ENCODE measurements around the gene CDRT4. TPM values are rescaled to one million over a fixed set of nuclear protein-coding genes. Genes with fewer than 3 reads are reported as not detected.
"Not testable (repeated sequence)": the region's sequence is repeated elsewhere in the genome, so short reads cannot be mapped to it uniquely, and the experiment has no call there.

Gene CDRT4
- total RNA-seq, 3 donors from 2014 or later, result 3.8 to 17.4 (median 7.0) TPM

- Histone ChIP-seq H3K4me1 (no peaks in the 10 kb centered on the region), H3K36me3 (no peaks in the 10 kb centered on the region), H3K9me3 (no peaks in the 10 kb centered on the region), H3K27ac (no peak overlapping the region), H3K4me3 (no peak overlapping the region), H3K27me3 (no peaks in the 10 kb centered on the region)
- DNase-seq (ENCODE audit: low spot score in 2 of 2), result no peak
- TF ChIP-seq CTCF (IDR thresholded peaks at IDR 0.05), result no peak
- TF ChIP-seq POLR2A (IDR thresholded peaks at IDR 0.05), result no peak
- no peak for TF ChIP-seq POLR2AphosphoS5 (IDR thresholded peaks at IDR 0.05)
- intact Hi-C loops (cut with DNase I; ENCODE audit: low total_unique reads), result no loop called here
These were observed 22.6 kb downstream of the CDRT4 start for GRCh38 chr17:15444805-15445204.

GRCh38 chr17:15442311-15443180 lies 24.9 kb downstream of the CDRT4 start:
- Histone ChIP-seq H3K4me1 (no peaks in the 10 kb centered on the region), H3K27ac (no peak overlapping the region), H3K9me3 (no peaks in the 10 kb centered on the region), H3K4me3 (no peak overlapping the region), H3K36me3 (no peaks in the 10 kb centered on the region), H3K27me3 (no peaks in the 10 kb centered on the region)
- no peak for DNase-seq (ENCODE audit: low spot score in 2 of 2)
- no peak for TF ChIP-seq POLR2A (IDR thresholded peaks at IDR 0.05)
- TF ChIP-seq POLR2AphosphoS5 (IDR thresholded peaks at IDR 0.05), result no peak
- no peak for TF ChIP-seq CTCF (IDR thresholded peaks at IDR 0.05)
- intact Hi-C loops (cut with DNase I; ENCODE audit: low total_unique reads), result no loop called here

- Histone ChIP-seq H3K36me3 (no peaks in the 10 kb centered on the region), H3K27me3 (no peaks in the 10 kb centered on the region), H3K27ac (no peak overlapping the region), H3K4me1 (no peaks in the 10 kb centered on the region), H3K4me3 (no peak overlapping the region), H3K9me3 (no peaks in the 10 kb centered on the region)
- DNase-seq (ENCODE audit: low spot score in 2 of 2), result no peak
- intact Hi-C loops (cut with DNase I; ENCODE audit: low total_unique reads), result no loop called here
- TF ChIP-seq POLR2AphosphoS5 (IDR thresholded peaks at IDR 0.05) (no peak), CTCF (IDR thresholded peaks at IDR 0.05) (no peak), POLR2A (IDR thresholded peaks at IDR 0.05) (no peak)
These were observed 26.1 kb downstream of the CDRT4 start for GRCh38 chr17:15441315-15441714.

GRCh38 chr17:15440347-15440746 lies 27.1 kb downstream of the CDRT4 start:
- TF ChIP-seq POLR2AphosphoS5 (IDR thresholded peaks at IDR 0.05), result no peak
- TF ChIP-seq POLR2A (IDR thresholded peaks at IDR 0.05), result no peak
- no peak for TF ChIP-seq CTCF (IDR thresholded peaks at IDR 0.05)
- Histone ChIP-seq H3K9me3 (no peaks in the 10 kb centered on the region), H3K27me3 (no peaks in the 10 kb centered on the region), H3K4me3 (no peak overlapping the region), H3K4me1 (no peaks in the 10 kb centered on the region), H3K27ac (no peak overlapping the region), H3K36me3 (no peaks in the 10 kb centered on the region)
- intact Hi-C loops (cut with DNase I; ENCODE audit: low total_unique reads), result no loop called here
- no peak for DNase-seq (ENCODE audit: low spot score in 2 of 2)

GRCh38 chr17:15439205-15439985 lies 28.0 kb downstream of the CDRT4 start:
- intact Hi-C loops (cut with DNase I; ENCODE audit: low total_unique reads); H3K27ac ChIP-seq; H3K4me1 ChIP-seq; H3K4me3 ChIP-seq; H3K9me3 ChIP-seq; DNase-seq (ENCODE audit: low spot score in 2 of 2); H3K27me3 ChIP-seq; H3K36me3 ChIP-seq: not testable (repeated sequence)
